GM18867 (cell line): ENCODE data around the gene YLPM1.

Experiments used
- ATAC-seq: cut with Tn5 transposase; IDR thresholded peaks from one replicate; pipeline ENCODE4 v1.9.1; 2021; ENCODE audit warnings: mild to moderate bottlenecking, moderate library complexity; ENCODE audit not compliant: unreplicated experiment

Gene YLPM1

GRCh38 chr14:74792249-74793039 is 29.3 kb downstream of the YLPM1 start:
- no peak for ATAC-seq

DNA sequence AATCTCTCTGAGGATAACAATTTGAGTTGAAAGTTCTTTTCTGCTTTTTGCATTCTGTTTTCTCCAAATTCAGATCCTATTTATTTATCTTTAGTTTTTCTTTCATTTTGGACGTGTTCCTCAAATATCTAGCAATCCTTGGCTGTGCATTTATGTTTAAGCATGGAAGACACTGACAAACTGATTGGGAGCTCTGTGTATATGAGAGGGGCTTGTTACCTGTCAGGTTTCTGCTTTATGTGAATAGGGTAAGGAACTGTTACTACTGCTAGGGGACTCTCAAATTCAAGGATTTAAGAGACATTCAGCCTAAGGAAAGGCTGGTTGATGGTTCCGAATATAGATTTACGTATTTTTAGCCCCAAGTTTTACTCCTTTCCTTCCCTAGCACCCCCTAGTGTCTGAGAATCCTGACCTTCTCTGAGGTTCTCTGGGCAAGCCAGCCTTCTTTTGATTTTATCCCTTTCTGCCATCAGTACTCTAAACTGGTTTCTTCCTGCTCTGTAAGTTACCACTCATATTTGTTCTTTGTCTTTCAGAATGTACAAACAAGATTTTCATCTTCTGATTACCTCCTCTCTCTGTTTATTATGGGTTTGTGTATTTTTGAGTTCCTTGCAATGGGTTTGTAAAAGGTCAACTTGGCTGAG is 30.5 kb downstream of the YLPM1 start:
- no peak for ATAC-seq

DNA sequence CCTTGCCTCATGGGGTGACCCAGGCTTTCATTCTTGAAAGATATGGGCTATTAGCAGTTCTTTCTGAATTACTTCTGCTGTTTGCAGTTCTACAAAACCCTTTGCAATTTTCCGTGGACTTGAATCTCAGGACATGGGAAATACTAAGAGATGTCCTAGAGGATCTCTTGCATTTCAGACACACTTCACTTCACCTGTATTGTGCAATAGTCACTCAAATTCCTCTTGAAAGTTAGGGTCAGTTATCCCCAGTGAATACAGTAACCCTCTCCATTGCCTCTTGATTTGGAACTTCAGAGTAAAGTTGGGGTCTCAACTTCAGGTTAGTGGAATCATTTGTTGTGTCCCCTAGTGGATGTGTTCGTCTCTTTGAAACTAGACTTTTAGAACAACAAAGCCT is 31.8 kb downstream of the YLPM1 start:
- ATAC-seq, result no peak

GRCh38 chr14:74799765-74800164 is 36.6 kb downstream of the YLPM1 start:
- no peak for ATAC-seq

DNA sequence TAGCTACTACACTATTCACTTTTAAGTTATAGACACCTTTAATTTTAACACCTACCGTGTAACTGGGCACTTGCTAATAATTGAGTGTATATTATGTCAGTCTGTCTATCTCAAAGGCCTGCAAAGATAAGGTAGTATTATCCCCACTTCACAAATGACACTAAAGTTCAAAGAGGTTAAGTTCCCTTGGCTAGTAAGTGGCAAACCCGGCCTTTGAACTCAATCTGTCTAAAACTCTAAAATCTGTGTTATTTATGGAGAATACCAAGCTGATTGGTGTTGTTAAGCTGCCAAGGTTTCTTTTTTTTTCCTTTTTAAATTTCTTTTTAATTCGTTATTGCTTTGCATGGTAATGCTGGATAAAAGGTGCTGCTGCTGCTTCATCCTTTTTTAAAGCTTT is 37.7 kb downstream of the YLPM1 start:
- no peak for ATAC-seq

DNA sequence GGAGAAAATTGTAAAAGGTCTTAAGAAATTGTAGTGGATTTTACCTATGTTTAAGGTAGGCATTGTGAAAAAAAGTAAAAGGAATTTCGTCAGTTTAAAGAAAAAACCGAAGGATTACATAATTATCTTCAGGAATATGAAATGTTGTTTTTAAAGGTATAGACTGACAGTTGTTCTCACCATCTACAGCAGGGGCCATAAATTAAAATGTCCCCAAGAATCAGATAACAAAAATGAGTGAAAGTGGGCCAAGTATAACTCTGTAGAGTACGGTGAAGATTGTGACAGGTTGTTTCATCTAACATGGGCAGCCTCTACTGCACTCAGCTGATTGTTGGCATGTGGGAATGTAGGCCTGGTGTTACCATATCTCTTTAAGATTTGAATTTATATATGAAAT is 38.3 kb downstream of the YLPM1 start:
- no peak for ATAC-seq

DNA sequence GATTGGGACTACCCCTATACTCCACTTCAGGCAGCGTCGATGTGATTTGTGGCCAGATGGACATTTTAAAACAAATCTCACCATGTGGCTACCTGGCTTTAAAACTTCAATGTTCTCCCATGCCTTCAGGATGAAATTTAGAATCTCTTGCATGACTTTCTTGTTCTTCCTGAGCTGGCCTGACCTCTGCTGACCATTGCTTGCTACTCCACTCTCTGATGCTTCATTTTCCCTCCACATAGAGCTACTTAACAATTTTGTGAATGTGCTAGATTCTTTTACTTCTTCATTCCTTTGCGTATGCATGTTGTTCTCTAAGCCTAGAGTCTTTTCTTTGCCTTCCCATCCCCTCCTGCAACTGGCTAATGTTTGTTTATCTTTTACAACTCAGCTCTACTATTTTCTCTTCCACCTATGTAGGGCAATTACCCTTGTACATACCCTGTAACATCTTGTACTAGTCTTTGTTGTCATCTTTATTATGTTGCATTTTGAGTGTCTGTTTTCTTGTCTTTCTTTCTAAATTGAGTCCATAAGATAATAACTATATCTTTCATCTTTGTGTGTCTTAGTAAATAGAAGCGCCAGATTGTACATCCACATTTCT is 41.2 kb downstream of the YLPM1 start:
- no peak for ATAC-seq

DNA sequence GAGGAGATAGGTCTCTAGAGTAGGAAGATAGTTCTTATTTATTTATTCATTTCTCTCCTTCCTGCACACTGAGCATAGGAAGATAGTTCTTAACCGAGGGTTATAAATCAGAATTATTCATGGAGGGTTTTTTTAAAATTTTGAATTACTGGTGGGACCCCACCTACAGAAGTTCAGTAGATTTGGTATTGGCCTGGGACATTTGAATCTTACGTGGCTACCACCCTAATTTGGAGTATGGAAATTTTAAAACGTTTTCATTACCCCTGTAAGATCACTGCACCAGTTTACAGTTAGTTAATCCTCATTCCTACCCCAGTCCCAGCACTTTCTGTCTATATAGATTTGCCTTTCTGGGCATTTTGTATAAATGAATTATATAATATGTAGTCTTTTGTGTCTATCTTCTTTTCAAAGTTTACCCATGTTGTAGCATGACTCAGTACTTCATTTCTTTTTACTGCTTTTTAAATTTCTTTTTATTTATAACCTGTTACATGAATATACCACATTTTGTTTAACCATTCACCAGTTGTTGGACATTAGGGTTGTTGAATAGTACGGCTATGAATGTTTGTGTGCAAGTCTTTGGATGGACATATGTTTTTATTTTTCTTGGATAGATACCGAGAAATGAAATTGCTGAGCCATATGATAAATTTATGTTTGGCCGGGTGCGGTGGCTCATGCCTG is 44.9 kb downstream of the YLPM1 start:
- no peak for ATAC-seq

DNA sequence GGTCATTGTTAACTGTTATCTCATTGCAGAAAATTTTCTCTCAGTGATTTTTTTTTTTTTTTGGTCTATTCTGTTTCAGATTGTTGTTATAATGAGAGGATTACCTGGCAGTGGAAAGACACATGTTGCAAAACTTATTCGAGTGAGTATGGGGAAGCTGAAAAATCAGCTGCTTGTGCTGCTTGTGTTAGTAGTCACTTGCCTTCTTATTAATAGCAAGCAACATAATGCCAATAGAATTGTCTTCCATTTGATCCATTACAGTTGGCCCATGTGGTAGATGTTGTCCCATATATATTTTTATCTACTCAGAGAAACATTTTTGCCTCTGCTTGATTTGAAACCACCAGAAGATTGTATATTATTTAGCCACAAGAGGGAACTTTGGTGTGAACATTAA is 53.0 kb downstream of the YLPM1 start:
- no peak for ATAC-seq

DNA sequence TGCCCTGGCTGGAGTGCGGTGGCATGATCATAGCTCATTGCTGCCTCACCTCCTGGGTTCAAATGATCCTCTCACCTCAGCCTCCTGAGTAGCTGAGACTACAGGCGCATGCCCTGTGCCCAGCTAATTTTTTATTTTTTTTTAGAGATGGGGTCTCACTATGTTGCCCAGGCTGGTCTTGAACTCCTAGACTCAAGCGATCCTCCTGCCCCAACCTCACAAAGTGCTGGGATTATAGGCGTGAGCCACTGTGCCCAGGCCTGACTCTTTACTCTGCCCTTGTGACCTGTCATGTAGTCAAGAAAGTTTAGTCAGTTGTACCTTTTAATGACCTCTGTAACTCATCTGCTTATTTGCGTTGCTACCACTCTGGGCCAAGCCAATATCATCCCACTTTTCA is 57.2 kb downstream of the YLPM1 start:
- ATAC-seq, result no peak

GRCh38 chr14:74821267-74821915 is 58.3 kb downstream of the YLPM1 start:
- ATAC-seq, result no peak

DNA sequence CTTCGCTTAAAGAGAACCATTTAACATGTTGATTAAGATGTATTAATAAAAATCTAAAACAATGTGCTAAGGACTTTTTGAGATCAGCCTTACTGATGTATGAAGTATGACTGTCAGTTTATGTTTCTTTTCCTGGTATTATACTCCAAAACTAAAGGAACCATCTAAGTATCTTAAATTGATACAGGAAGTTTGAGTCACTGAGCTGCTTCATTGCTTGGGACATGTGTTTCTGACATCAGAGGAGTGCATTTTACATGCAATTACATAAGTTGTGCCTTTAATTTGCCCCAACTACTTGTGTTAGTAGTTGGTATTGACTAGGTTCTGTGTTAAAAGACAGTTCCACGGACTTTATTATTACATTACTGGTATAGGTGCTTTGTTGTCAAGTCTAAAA is 61.9 kb downstream of the YLPM1 start:
- no peak for ATAC-seq

DNA sequence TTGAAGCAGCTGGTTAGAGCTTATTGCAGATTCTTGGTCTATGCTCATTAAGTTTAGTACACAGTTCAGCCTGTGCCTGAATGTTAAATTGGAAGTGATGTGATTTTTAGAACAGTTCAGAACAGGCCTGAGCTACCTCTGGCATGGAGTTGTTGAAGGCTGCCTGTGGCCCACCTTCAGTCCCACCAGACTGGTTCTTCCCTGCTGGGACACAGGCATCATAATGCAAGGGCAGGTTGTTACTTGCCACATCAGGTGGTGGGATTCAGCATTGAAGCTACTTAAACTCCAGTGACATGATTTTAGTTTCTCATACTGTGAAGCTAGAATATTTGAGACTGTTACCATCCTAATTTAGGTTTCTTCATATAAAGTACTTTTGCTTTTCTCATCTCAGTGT is 63.5 kb downstream of the YLPM1 start:
- no peak for ATAC-seq

DNA sequence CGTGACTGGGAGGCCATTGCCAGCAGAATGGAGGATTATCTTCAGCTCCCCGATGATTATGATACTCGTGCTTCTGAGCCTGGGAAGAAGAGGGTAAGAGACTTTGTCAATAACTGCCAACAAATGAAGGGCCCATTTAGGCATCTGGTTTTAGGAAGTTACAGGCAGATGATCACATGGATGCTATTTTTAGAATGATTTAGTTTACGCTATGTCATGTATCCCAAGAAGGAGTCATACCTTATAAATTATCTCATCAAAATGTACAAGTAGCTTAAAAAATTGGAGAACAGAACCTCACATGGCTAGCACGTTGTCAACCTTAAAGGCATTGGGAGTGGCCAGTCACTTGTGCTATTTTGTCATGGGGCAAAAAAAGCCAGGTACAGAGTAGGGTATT is 66.1 kb downstream of the YLPM1 start:
- ATAC-seq, result no peak

GRCh38 chr14:74832849-74833248 is 69.7 kb downstream of the YLPM1 start:
- no peak for ATAC-seq

DNA sequence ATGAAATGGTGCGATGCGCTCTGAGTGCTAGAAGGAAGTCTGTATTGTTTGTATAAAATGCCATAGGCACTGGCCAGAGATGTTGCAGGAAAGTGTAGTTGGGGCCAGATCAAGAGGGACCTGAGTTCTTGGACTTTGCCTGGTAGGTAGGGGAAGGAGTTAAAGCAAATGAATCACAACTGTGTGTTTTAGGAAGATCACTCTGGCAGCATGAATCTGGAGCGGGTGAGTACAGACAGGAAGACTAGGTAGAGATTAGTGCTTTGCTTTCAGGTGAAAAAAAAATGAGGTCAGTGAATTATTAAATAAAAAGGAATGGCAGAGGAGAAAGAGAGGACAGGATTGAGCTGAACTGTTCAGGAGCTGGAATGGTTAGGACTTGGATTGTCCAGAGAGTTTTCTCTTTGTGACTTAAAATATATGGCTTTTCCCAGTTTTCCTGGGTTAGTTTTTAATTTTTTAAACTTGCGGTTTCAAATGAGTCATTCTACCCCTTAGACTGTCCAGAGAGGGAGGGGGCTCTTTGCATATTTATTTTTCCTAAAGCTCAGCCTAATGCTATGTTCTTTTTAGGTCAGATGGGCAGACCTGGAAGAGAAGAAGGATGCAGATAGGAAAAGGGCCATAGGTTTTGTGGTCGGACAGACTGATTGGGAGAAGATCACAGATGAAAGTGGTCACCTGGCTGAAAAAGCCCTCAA is 71.7 kb downstream of the YLPM1 start:
- no peak for ATAC-seq

GRCh38 chr14:74835645-74836250 is 72.6 kb downstream of the YLPM1 start:
- no peak for ATAC-seq

DNA sequence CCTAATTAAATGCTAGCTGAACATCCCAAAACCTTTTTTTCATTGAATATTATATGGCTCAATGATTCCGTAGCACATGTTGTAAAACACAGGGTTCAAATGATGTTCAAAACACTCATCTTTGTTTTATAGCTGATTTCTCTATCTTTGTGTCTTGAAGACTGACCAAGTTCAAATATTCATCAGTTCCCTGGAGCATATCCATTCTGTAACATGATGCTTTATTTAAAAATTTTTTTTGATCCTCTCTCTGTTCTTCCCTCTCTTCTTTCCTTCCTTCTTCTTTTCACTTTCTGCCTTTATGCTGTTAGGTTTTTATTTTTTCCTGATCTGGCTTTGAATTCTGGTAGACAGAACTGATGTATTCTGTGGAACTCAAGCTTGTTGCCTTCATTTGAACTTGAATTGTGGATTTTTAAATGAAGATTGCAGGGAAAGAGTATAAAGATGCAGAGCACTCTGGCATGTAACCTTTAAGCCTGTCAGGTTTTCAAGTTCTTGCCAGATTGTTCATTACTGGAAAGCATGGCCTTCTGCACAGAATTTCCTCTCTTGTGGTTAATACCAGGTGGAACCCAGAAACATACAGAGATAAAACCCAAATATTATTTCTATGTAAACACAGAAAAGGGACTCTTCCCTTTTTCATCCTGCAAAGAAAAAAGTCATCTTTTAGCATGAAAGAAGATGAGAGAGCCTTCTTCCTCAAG is 73.3 kb downstream of the YLPM1 start:
- ATAC-seq, result no peak

DNA sequence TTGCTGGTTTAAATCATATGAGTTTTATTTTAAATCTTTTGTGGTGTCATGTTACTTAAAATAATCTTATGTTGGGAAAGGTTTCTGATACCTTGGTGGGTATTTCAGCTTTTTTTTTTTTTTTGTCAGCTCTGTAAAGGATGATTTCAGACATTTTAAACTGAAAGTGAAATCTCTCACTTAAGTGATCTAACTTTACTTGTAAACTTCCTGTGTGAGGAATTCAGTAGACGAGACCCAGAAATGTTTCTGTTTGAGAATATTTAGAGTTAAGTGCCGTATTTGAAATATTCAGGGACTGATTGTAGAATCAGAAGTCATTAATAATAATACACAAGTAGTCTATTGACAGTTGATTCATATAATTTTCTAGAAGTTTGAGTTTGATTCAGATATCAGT is 75.0 kb downstream of the YLPM1 start:
- no peak for ATAC-seq
